Subcutaneous abdominal adipose tissue (tissue), 5 donors: Measurements from ENCODE around the gene TIMM44.

Experiments
- H3K27ac ChIP-seq: one replicate; pipeline ENCODE4 v1.7.0; 2013; ENCODE audit warnings: low read depth, mild to moderate bottlenecking, inconsistent platforms, low read length, moderate library complexity
- H3K27me3 ChIP-seq, 5 donors: one replicate each; pipeline ENCODE4 v1.7.0; 2013; ENCODE audit warnings: low read length in 5 of 5, inconsistent platforms in 1 of 5; ENCODE audit not compliant: control insufficient read depth in 5 of 5, insufficient read depth in 4 of 5
- H3K36me3 ChIP-seq, 5 donors: one replicate each; pipeline ENCODE4 v1.7.0; 2013; ENCODE audit warnings: low read length in 5 of 5; ENCODE audit not compliant: control insufficient read depth in 5 of 5, insufficient read depth in 5 of 5
- H3K4me1 ChIP-seq, 5 donors: one replicate each; pipeline ENCODE4 v1.7.0; 2013; ENCODE audit warnings: low read length in 5 of 5, mild to moderate bottlenecking in 3 of 5, moderate library complexity in 1 of 5; ENCODE audit not compliant: control insufficient read depth in 5 of 5, insufficient read depth in 5 of 5
- H3K4me3 ChIP-seq, 5 donors: one replicate each; pipeline ENCODE4 v1.7.0; 2013; ENCODE audit warnings: low read length in 5 of 5, low read depth in 1 of 5
- H3K9ac ChIP-seq, 5 donors: one replicate each; pipeline ENCODE4 v1.7.0; 2013; ENCODE audit warnings: low read length in 5 of 5, mild to moderate bottlenecking in 4 of 5, moderate library complexity in 3 of 5
- H3K9me3 ChIP-seq, 5 donors: one replicate each; pipeline ENCODE4 v1.7.0; 2013; ENCODE audit warnings: low read length in 5 of 5; ENCODE audit not compliant: control insufficient read depth in 5 of 5
- donor health status: healthy.
- donor health status: healthy.
- donor health status: healthy.
- donor health status: healthy.
- donor health status: healthy.

The TIMM44 gene

GRCh38 chr19:7904074-7905020, 39.1 kb downstream of the TIMM44 start:
- Histone ChIP-seq H3K4me1 (peaks cover 8 to 36% (median 35%) of the 10 kb centered on the region in 5 donors), H3K9ac (peak overlapping the region; percentile 46 to 91 (median 84))

DNA sequence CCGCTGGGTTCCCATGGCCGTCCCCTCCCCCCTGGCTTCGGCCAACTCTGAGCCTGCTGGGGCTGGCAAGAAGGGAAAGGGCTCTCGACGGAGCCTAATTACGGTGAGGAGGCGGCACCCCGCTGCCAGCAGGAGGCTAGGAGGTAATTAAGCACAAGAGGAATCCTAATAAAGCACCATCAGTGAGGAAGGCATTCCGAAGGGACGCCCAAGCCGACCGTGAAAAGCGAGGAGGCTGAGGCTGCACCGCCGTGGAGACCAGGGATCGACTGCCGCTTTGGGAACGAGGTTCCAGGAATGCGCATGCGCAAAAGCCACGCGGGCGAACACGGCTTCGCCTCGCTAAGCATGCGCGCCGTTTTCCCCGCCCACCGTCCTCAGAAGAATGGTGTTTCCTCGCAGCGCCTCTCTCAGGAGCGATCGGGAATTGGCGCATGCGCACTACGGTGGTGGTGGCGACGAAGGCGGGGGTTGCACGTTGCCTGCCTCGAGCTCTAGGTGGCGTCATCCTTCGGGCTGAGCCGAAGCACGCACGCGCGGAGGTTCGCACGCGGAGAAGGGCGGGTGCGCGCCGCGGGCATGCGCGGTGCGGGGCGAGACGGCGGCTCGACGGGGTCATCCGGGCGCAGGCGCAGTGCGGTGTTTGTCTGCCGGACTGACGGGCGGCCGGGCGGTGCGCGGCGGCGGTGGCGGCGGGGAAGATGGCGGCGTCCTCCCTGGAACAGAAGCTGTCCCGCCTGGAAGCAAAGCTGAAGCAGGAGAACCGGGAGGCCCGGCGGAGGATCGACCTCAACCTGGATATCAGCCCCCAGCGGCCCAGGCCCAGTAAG, 40.0 kb downstream of the TIMM44 start, which contains the start of gene MAP2K7:
Gene MAP2K7 (plus strand): TSS at position 634 of the 830 bp plus-strand sequence. CDS start 68 bp downstream, at position 702.
- H3K9me3 ChIP-seq, result no peaks in the 10 kb centered on the region
- peak within 1 kb of the TSS; percentile 52 to 91 (median 84) for H3K9ac ChIP-seq
- H3K36me3 ChIP-seq, result peaks cover 0 to 18% (median 9%) of the 10 kb centered on the region in 5 donors
- peaks cover 8 to 36% (median 35%) of the 10 kb centered on the region in 5 donors for H3K4me1 ChIP-seq
- peaks cover 0 to 11% (median 0%) of the 10 kb centered on the region in 5 donors for H3K27me3 ChIP-seq
- H3K27ac ChIP-seq, result peak within 1 kb of the TSS; percentile 62
- peak within 1 kb of the TSS; percentile 80 to 94 (median 84) for H3K4me3 ChIP-seq

More at GRCh38 chr19:7904074-7905020, 39.1 kb downstream of the TIMM44 start:
- H3K4me3 ChIP-seq, result peak overlapping the region; percentile 80 to 94 (median 84)
- H3K9me3 ChIP-seq, result no peaks in the 10 kb centered on the region
- peaks cover 0 to 6% (median 0%) of the 10 kb centered on the region in 5 donors for H3K27me3 ChIP-seq
- H3K27ac ChIP-seq, result peak overlapping the region; percentile 30
- peaks cover 0 to 26% (median 13%) of the 10 kb centered on the region in 5 donors for H3K36me3 ChIP-seq

DNA sequence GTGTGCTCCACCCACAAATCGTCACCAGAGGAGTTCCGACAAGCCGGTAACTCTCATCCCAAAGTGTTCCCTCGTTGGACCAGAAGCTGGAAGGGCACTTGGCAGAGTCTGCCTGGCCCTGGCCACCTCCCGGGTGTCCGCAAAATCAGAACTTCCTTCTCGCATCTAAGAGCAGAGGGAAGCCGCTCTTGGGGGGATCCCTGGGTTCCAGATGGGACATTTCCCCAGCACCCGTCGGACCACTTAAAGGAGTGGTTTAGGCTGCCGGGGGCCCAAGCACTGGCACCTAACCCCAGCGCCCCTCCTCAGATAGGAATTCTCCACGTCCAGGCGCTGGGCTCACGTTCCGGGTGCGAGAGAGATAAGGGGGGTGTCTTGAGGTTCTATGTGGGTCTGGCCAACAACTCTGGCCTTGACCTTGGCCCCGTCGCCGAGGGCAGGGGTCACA, 40.6 kb downstream of the TIMM44 start:
- Histone ChIP-seq H3K4me1 (peaks cover 8 to 36% (median 35%) of the 10 kb centered on the region in 5 donors), H3K27me3 (peaks cover 0 to 11% (median 0%) of the 10 kb centered on the region in 5 donors), H3K9me3 (no peaks in the 10 kb centered on the region), H3K9ac (peak overlapping the region; percentile 38 to 81 (median 75)), H3K36me3 (peaks cover 0 to 14% (median 5%) of the 10 kb centered on the region in 5 donors), H3K4me3 (peak overlapping the region; percentile 72 to 84 (median 79)), H3K27ac (peak overlapping the region; percentile 62)

- Histone ChIP-seq H3K4me1 (peaks cover 8 to 32% (median 29%) of the 10 kb centered on the region in 5 donors), H3K9ac (no peak overlapping the region), H3K9me3 (no peaks in the 10 kb centered on the region), H3K36me3 (peaks cover 0 to 8% (median 5%) of the 10 kb centered on the region in 5 donors), H3K4me3 (no peak overlapping the region), H3K27ac (no peak overlapping the region), H3K27me3 (peaks cover 0 to 11% (median 0%) of the 10 kb centered on the region in 5 donors)
Measured at GRCh38 chr19:7901337-7901736, 42.1 kb downstream of the TIMM44 start.

DNA sequence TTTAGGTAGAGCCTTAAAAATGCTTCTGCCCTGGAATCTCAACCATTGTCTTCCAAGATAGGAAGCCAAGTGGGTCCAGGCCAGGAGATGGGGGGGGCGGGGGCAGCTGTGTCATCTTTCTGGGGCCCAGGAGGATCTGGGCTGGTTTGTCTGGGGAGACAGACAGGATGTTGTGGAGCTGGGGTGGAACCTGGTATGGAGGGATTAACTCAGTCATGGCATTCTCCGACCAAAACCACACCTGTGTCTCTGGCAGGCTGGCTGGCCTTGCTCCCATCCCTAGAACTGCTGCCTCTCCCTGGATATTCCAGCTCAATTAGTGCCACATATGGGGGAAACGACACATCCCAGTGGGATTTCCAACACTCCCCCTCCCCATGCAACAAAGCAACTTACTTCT, 42.5 kb downstream of the TIMM44 start:
- H3K4me1 ChIP-seq, result peaks cover 8 to 28% (median 27%) of the 10 kb centered on the region in 5 donors
- peaks cover 0 to 4% (median 2%) of the 10 kb centered on the region in 5 donors for H3K36me3 ChIP-seq
- no peaks in the 10 kb centered on the region for H3K9me3 ChIP-seq
- H3K4me3 ChIP-seq, result no peak overlapping the region
- peaks cover 0 to 11% (median 0%) of the 10 kb centered on the region in 5 donors for H3K27me3 ChIP-seq
- no peak overlapping the region for H3K27ac ChIP-seq
- no peak overlapping the region for H3K9ac ChIP-seq

GRCh38 chr19:7900401-7900870, 43.0 kb downstream of the TIMM44 start:
- Histone ChIP-seq H3K27me3 (peaks cover 0 to 11% (median 3%) of the 10 kb centered on the region in 5 donors), H3K9me3 (no peaks in the 10 kb centered on the region), H3K36me3 (no peaks in the 10 kb centered on the region), H3K4me1 (peaks cover 8 to 23% (median 23%) of the 10 kb centered on the region in 5 donors), H3K4me3 (no peak overlapping the region), H3K9ac (no peak overlapping the region), H3K27ac (no peak overlapping the region)

- H3K9ac ChIP-seq, result no peak overlapping the region
- peaks cover 0 to 15% (median 8%) of the 10 kb centered on the region in 5 donors for H3K27me3 ChIP-seq
- no peak overlapping the region for H3K4me3 ChIP-seq
- no peak overlapping the region for H3K27ac ChIP-seq
- H3K9me3 ChIP-seq, result no peaks in the 10 kb centered on the region
- no peaks in the 10 kb centered on the region for H3K36me3 ChIP-seq
- peaks cover 5 to 18% (median 17%) of the 10 kb centered on the region in 5 donors for H3K4me1 ChIP-seq
Measured at GRCh38 chr19:7899751-7900378, 43.6 kb downstream of the TIMM44 start.

DNA sequence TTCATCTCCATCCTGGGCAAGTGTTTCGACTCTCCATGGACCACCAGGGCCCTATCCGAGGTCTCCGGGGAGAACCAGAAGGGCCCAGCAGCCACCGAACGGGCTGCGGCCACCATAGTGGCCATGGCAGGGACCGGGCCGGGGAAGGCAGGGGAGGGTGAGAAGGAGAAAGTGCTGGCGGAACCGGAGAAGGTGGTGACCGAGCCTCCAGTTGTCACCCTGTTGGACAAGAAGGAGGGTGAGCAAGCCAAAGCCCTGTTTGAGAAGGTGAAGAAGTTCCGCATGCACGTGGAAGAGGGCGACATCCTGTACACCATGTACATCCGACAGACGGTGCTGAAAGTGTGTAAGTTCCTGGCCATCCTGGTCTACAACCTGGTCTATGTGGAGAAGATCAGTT, 44.5 kb downstream of the TIMM44 start:
- Histone ChIP-seq H3K36me3 (no peaks in the 10 kb centered on the region), H3K4me3 (no peak overlapping the region), H3K9me3 (no peaks in the 10 kb centered on the region), H3K27ac (no peak overlapping the region), H3K9ac (no peak overlapping the region), H3K4me1 (peaks cover 2 to 10% (median 9%) of the 10 kb centered on the region in 5 donors), H3K27me3 (peaks cover 0 to 21% (median 16%) of the 10 kb centered on the region in 5 donors)

DNA sequence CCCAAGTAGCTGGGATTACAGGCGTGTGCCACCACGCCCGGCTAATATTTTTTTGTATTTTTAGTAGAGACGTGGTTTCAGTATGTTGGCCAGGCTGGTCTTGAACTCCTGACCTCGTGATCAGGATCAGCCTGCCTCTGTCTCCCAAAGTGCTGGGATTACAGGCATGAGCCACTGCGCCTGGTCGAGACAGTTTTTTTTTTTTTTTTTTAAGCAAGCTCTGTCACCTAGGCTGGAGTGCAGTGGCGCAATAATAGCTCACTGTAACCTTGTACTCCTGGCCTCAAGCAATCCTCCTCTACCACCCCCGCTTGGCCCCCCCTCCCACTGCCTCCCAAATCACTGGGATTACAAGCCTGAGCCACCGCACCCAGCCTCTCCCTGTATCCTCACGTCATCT, 46.2 kb downstream of the TIMM44 start:
- Histone ChIP-seq H3K4me1 (no peaks in the 10 kb centered on the region), H3K4me3 (no peak overlapping the region), H3K9ac (no peak overlapping the region), H3K27me3 (peaks cover 0 to 26% (median 20%) of the 10 kb centered on the region in 5 donors), H3K9me3 (no peaks in the 10 kb centered on the region), H3K27ac (no peak overlapping the region), H3K36me3 (no peaks in the 10 kb centered on the region)
